Fibroblast of the aortic adventitia (primary cell): ENCODE results near the gene RAP1GAP2. TPM values are rescaled to one million over a fixed set of nuclear protein-coding genes. Genes with fewer than 3 reads are reported as not detected.
"Not testable (repeated sequence)": the region's sequence is repeated elsewhere in the genome, so short reads cannot be mapped to it uniquely, and the experiment has no call there.

ENCODE experiments used
- DNase-seq: peaks from one replicate; pipeline ENCODE4 v3.0.0-alpha.2; 2010; ENCODE audit warnings: low read depth
- H3K4me3 ChIP-seq: 2 replicates; pipeline ENCODE4 v1.5.1; 2011; ENCODE audit warnings: low read depth, mild to moderate bottlenecking, control low read depth, low read length, moderate library complexity
- total RNA-seq: library from RNA; depleted of rRNA; stranded (reverse); fragments of >200 nt; gene quantifications from 2 replicates; pipeline ENCODE4 v1.2.3, GENCODE V29; 2012; ENCODE audit warnings: low replicate concordance
- TF ChIP-seq, protein P1 (sequence below): IDR thresholded peaks from 2 replicates; pipeline ENCODE4 v1.5.1; 2011; ENCODE audit warnings: mild to moderate bottlenecking, low read length, control low read depth, inconsistent platforms; ENCODE audit not compliant: insufficient read depth

The RAP1GAP2 gene
- total RNA-seq, 1 donor: 5.0 TPM

DNA sequence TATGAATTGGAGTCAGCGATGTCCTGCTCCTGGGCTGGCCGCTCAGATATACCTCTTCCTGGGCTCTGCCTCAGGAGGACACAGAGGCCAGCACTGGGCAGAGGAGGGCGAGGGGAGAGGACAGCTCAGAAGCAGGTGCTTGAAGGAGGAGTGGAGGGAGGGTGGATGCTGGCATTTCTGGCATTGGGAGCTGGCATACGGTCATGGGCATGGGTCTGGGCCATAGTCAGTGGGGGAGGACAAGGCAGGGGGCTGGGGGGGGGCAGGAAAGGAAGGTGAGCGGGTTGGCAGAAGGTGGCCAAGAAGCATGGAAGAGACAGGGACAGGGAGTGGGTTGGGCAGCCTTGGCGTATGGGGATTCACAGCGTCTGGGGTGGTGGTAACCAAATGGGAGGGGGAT lies 16.7 kb upstream of the RAP1GAP2 start:
- no peak for DNase-seq
- H3K4me3 ChIP-seq: no peak overlapping the region
- TF ChIP-seq, protein P1, sequence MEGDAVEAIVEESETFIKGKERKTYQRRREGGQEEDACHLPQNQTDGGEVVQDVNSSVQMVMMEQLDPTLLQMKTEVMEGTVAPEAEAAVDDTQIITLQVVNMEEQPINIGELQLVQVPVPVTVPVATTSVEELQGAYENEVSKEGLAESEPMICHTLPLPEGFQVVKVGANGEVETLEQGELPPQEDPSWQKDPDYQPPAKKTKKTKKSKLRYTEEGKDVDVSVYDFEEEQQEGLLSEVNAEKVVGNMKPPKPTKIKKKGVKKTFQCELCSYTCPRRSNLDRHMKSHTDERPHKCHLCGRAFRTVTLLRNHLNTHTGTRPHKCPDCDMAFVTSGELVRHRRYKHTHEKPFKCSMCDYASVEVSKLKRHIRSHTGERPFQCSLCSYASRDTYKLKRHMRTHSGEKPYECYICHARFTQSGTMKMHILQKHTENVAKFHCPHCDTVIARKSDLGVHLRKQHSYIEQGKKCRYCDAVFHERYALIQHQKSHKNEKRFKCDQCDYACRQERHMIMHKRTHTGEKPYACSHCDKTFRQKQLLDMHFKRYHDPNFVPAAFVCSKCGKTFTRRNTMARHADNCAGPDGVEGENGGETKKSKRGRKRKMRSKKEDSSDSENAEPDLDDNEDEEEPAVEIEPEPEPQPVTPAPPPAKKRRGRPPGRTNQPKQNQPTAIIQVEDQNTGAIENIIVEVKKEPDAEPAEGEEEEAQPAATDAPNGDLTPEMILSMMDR: no peak

DNA sequence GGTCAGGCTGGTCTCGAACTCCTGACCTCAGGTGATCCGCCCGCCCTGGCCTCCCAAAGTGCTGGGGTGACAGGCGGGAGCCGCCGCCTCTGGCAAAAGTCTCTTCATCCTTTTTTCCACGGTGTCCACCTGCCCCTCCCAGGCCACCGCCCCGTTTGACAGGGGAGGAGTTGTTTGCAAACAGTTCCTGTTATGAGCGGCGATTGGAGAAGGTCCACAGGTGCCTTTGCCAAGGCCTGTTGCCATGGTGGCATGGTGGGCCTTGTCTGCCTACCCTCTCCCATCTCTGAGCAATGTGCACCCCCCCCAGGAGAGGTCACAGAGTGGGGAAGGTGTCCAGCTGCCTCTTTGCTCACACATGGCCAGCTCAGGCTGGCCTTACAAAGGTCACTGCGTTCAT lies 16.0 kb upstream of the RAP1GAP2 start:
- H3K4me3 ChIP-seq: no peak overlapping the region
- DNase-seq: no peak
- TF ChIP-seq, protein P1: no peak

DNA sequence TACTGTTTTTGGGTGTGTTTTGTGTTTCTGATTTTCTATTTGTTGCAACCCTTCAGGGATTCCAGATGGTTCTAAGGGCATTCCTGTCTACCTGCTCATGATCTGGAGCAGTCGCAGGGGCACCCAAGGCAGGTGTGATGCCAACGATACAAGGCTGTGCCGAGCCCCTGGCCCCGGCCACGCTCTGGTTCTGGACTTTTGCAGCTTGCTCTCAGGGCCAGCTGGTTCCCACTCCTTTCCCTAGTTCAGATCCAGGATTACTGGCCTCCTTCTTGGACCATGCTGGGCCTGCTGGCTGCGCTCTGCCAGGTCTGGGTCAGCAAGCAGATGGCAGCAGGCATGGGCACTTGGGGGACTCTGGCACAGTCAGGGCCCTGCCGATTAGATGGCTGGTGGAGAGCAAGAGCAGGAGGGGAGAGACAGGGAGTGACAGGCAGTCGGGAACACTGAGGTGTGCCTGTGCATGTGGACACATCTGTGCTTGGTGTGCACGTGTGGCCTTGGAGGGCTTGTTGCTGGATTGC lies 15.2 kb upstream of the RAP1GAP2 start:
- no peak overlapping the region for H3K4me3 ChIP-seq
- TF ChIP-seq, protein P1: no peak
- DNase-seq: no peak

DNA sequence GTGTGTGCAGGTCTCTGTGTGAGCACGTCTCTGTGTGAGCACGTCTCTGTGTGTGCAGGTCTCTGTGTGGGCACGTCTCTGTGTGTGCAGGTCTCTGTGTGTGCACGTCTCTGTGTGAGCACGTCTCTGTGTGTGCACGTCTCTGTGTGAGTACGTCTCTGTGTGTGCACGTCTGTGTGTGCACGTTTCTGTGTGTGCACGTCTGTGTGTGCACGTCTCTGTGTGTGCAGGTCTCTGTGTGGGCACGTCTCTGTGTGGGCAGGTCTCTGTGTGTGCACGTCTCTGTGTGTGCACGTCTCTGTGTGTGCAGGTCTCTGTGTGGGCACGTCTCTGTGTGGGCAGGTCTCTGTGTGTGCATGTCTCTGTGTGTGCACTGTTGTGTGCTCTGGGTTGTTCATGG lies 14.6 kb upstream of the RAP1GAP2 start:
- not testable (repeated sequence) for DNase-seq

DNA sequence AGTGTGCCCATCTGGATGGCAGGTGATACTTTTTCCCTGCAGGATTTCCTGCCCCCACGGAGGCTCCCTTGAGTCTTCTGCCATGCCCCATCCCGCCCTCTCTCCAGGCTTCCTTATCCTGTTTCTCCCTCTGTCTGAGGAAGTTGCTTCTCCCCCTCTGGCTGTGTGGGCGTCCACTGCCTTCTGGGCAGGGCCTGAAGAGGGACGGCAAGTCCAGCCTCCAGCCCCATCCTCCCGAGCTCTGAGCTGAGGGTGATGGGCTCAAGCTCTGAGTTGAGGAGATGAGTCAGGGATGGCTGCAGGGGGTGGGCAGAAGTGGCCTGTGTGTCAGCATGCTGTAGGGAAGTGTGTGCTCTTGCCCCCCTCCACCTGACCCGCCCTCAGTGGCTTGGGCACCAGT lies 14.2 kb upstream of the RAP1GAP2 start:
- DNase-seq: no peak
- no peak overlapping the region for H3K4me3 ChIP-seq
- TF ChIP-seq, protein P1: no peak

More for the DNA sequence above, 14.6 kb upstream of the RAP1GAP2 start:
- not testable (repeated sequence) for H3K4me3 ChIP-seq

DNA sequence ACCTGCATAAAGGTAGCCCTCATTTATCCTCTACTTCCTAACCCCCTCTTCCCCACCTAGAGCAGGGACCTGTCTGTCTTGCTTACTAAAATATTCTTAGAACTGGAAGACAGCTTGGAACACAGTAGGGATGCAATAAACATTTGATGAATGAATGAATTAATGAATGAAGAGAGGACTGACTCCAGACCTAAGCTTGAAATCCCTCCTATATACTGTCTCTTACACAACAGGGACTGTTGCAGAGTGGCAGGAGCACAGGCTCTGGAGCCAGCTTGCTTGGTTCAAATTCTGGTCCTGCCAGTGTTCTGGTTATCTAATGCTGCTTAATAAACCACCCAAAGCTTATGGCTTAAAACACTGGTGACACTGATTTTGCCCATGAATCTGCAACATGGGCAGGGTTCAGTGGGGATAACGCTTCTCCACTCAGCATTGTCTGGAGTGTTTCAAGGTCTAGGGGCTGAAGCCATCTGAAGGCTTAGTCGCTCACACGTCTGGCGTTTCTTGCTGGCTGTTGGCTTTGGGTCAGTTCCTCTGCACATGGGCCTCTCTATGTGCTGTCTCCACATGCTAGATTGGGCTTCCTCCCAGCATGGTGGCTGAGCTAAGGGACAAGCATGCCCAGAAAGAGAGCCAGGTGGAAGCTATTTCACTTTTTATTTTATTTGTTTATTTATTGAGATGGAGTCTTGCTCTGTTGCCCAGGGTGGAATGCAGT lies 12.8 kb upstream of the RAP1GAP2 start:
- DNase-seq: no peak
- TF ChIP-seq, protein P1: no peak
- H3K4me3 ChIP-seq: no peak overlapping the region

DNA sequence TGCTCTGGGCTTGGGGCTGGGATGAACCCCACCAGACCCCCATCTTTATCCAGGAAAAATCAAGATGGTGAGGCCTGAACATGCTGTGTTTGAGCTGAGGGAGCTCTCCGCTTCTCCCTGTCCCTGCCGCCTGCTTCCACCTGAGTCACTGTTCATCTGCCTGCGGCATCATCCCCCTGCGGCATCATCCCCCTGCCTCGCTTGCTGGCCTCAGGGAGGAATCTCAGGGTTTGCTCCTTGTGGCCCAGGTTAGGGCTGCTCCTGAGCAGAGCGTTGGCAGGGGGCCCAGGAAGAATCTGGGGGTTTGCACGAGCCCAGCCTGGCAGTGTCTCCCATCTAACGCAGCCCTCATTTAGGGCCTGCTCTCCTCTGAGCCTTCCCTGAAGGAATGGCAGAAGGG lies 11.4 kb upstream of the RAP1GAP2 start:
- H3K4me3 ChIP-seq: no peak overlapping the region
- DNase-seq: no peak
- TF ChIP-seq, protein P1: no peak

DNA sequence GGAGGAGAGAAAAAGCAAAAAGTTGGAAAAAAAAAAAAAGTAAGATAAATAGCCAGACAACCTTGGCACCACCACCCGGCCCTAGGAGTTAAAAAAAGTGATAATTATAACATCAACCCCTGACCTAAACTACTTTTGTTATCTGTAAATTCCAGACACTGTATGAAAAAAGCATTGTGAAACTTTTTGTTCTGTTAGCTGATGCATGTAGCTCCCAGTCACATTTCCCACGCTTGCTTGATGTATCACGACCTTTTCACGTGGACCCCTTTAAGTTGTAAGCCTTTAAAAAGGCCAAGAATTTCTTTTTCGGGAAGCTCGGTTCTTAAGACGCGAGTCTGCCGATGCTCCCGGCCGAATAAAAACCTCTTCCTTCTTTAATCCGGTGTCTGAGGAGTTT lies 10.9 kb upstream of the RAP1GAP2 start:
- not testable (repeated sequence) for DNase-seq, H3K4me3 ChIP-seq
